Muscle layer of colon (tissue), 2 donors: ENCODE results near the gene SPPL2B.

Source experiments
- H3K27ac ChIP-seq: one replicate; pipeline ENCODE4 v1.7.0; 2013; ENCODE audit warnings: low read depth, mild to moderate bottlenecking, low read length, moderate library complexity
- H3K27me3 ChIP-seq, 2 donors: one replicate each; pipeline ENCODE4 v1.7.0; 2013; ENCODE audit warnings: low read length in 2 of 2, mild to moderate bottlenecking in 2 of 2; ENCODE audit not compliant: insufficient read depth in 2 of 2, control insufficient read depth in 1 of 2
- H3K36me3 ChIP-seq: one replicate; pipeline ENCODE4 v1.7.0; 2013; ENCODE audit warnings: mild to moderate bottlenecking, low read length; ENCODE audit not compliant: insufficient read depth
- H3K4me1 ChIP-seq: one replicate; pipeline ENCODE4 v1.7.0; 2013; ENCODE audit warnings: mild to moderate bottlenecking, low read length; ENCODE audit not compliant: insufficient read depth
- H3K4me3 ChIP-seq, 2 donors: one replicate each; pipeline ENCODE4 v1.7.0; 2013; ENCODE audit warnings: low read length in 2 of 2, low read depth in 1 of 2, mild to moderate bottlenecking in 1 of 2, moderate library complexity in 1 of 2
- H3K9ac ChIP-seq: one replicate; pipeline ENCODE4 v1.7.0; 2013; ENCODE audit warnings: low read length
- H3K9me3 ChIP-seq: one replicate; pipeline ENCODE4 v1.7.0; 2013; ENCODE audit warnings: mild to moderate bottlenecking, low read length
- donor health status: abdominal sarcoma.
- donor health status: Adenocarcinoma of cecum.

SPPL2B gene

GRCh38 chr19:2305452-2306280, 22.8 kb upstream of the SPPL2B start:
- Histone ChIP-seq H3K9me3 (no peaks in the 10 kb centered on the region), H3K4me3 (no peak overlapping the region), H3K4me1 (no peaks in the 10 kb centered on the region), H3K27ac (no peak overlapping the region), H3K9ac (no peak overlapping the region), H3K27me3 (peaks cover 8 to 82% of the 10 kb centered on the region in 2 donors), H3K36me3 (no peaks in the 10 kb centered on the region)

GRCh38 chr19:2306281-2306806, 22.1 kb upstream of the SPPL2B start:
- no peaks in the 10 kb centered on the region for H3K9me3 ChIP-seq
- peaks cover 8 to 76% of the 10 kb centered on the region in 2 donors for H3K27me3 ChIP-seq
- H3K36me3 ChIP-seq, result no peaks in the 10 kb centered on the region
- H3K4me1 ChIP-seq, result no peaks in the 10 kb centered on the region
- H3K9ac ChIP-seq, result no peak overlapping the region
- no peak overlapping the region for H3K4me3 ChIP-seq
- no peak overlapping the region for H3K27ac ChIP-seq

- H3K9me3 ChIP-seq, result no peaks in the 10 kb centered on the region
- H3K36me3 ChIP-seq, result no peaks in the 10 kb centered on the region
- no peak overlapping the region for H3K9ac ChIP-seq
- peaks cover 8 to 75% of the 10 kb centered on the region in 2 donors for H3K27me3 ChIP-seq
- no peak overlapping the region for H3K27ac ChIP-seq
- no peak overlapping the region for H3K4me3 ChIP-seq
- H3K4me1 ChIP-seq, result no peaks in the 10 kb centered on the region
Observed at GRCh38 chr19:2306971-2307370, 21.5 kb upstream of the SPPL2B start.

DNA sequence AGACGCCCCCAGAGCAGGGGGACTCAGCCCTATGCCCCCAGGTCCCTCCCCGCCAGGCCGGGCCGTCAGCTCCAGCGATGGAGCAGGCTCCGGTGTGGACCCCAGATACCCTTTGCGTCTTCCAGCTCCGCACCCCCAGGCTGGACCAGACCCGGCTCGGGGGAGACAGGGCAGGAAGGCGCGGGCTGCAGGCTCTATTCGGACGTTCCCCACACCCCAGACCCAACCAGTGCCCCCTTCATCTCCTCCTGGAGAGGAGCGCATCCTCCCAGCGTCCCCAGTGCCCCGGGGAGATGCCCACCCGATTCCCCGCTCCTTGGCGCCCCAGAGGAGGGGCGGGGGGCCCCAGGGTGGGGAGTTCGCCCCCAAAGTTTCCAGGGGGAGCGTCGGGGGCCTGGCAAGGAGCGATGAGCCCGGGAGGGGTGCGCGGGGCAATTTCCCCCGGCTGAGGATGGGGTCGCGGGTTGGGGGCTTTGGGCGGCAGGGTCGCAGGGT, 20.9 kb upstream of the SPPL2B start:
- Histone ChIP-seq H3K27ac (no peak overlapping the region), H3K9ac (no peak overlapping the region), H3K36me3 (no peaks in the 10 kb centered on the region), H3K9me3 (no peaks in the 10 kb centered on the region), H3K27me3 (peaks cover 14 to 74% of the 10 kb centered on the region in 2 donors), H3K4me1 (no peaks in the 10 kb centered on the region), H3K4me3 (no peak overlapping the region)

DNA sequence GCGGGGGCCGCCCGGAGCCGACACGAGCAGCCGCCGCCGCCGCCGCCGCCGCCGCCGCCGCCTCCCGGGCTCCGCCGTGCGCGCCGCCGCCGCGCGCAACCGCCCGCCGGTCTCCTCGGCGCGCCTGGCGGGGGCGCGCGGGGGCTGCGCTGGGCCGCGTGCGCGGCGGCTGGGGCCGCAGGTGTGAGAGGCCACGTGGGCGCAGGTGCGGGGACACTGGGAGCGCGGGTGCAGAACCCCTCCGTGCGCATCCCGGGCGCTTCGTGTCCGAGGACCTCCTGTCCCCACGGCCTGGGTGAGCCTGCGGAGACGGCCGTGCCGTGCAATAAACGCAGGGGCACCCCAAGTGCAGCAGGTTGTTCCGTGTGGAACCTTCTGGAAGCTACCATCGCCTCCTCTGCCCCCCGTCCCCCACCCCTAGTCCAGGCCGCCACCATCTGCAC, 20.3 kb upstream of the SPPL2B start, which contains the start of gene LINGO3:
Gene LINGO3, minus strand, starts transcription at position 41 of the 443 bp plus-strand sequence. CDS start 16,378 bp downstream, outside the sequence.
- Histone ChIP-seq H3K9ac (no peak within 1 kb of the TSS), H3K4me1 (no peaks in the 10 kb centered on the region), H3K4me3 (no peak within 1 kb of the TSS), H3K9me3 (no peaks in the 10 kb centered on the region), H3K27me3 (peaks cover 14 to 74% of the 10 kb centered on the region in 2 donors), H3K27ac (no peak within 1 kb of the TSS), H3K36me3 (no peaks in the 10 kb centered on the region)

- Histone ChIP-seq H3K4me1 (no peaks in the 10 kb centered on the region), H3K9me3 (no peaks in the 10 kb centered on the region), H3K27me3 (peaks cover 18 to 64% of the 10 kb centered on the region in 2 donors), H3K9ac (no peak overlapping the region), H3K36me3 (no peaks in the 10 kb centered on the region), H3K27ac (no peak overlapping the region), H3K4me3 (no peak overlapping the region)
Observed at GRCh38 chr19:2309734-2310362, 18.6 kb upstream of the SPPL2B start.

- Histone ChIP-seq H3K9me3 (no peaks in the 10 kb centered on the region), H3K27ac (no peak overlapping the region), H3K36me3 (no peaks in the 10 kb centered on the region), H3K27me3 (peaks cover 18 to 56% of the 10 kb centered on the region in 2 donors), H3K4me3 (no peak overlapping the region), H3K9ac (no peak overlapping the region), H3K4me1 (no peaks in the 10 kb centered on the region)
Observed at GRCh38 chr19:2311093-2311492, 17.4 kb upstream of the SPPL2B start.

DNA sequence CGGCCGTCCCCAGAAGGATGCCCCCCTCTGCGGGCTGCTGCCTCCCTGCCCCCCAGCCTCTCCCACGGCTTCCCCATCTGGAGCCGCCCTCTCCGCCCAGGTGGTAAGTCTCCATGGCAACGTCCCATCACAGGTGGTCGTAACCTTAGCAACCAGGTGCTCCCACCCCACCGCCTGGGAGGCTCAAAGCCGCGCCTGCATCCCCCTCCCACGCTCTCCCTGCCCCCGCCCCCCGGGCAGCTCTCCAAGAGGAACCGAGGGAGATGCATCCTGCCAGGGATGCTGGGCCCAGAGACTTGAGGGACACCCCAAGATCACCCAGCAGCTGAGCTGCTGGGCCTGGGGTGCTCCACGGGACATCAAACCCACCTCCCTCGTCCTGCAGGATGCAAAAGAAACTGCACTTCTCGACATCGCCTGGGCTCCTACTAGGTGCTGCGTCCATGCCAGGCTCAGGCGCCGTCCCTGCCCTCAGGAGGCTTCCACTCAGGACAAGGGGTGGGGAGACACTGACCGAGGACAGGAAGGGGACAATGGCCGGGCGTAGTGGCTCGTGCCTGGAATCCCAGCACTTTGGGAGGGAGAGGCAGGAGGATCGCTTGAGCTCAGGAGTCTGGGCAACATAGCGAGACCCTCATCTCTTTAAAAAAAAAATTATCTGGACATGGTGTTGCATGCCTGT, 15.5 kb upstream of the SPPL2B start:
- no peaks in the 10 kb centered on the region for H3K36me3 ChIP-seq
- H3K27me3 ChIP-seq, result peaks cover 18 to 38% of the 10 kb centered on the region in 2 donors
- H3K27ac ChIP-seq, result no peak overlapping the region
- no peak overlapping the region for H3K4me3 ChIP-seq
- no peak overlapping the region for H3K9ac ChIP-seq
- no peaks in the 10 kb centered on the region for H3K4me1 ChIP-seq
- H3K9me3 ChIP-seq, result no peaks in the 10 kb centered on the region

GRCh38 chr19:2315121-2315817, 13.2 kb upstream of the SPPL2B start:
- Histone ChIP-seq H3K4me1 (no peaks in the 10 kb centered on the region), H3K27ac (no peak overlapping the region), H3K9me3 (no peaks in the 10 kb centered on the region), H3K36me3 (no peaks in the 10 kb centered on the region), H3K9ac (no peak overlapping the region), H3K27me3 (peaks cover 14 to 16% of the 10 kb centered on the region in 2 donors), H3K4me3 (no peak overlapping the region)

- Histone ChIP-seq H3K4me1 (no peaks in the 10 kb centered on the region), H3K9ac (no peak overlapping the region), H3K36me3 (no peaks in the 10 kb centered on the region), H3K9me3 (no peaks in the 10 kb centered on the region), H3K4me3 (no peak overlapping the region), H3K27me3 (peaks cover 13 to 14% of the 10 kb centered on the region in 2 donors), H3K27ac (no peak overlapping the region)
Observed at GRCh38 chr19:2315818-2316353, 12.6 kb upstream of the SPPL2B start.
